K562 (cell line): Measurements from ENCODE around the gene RNF40. TPM values are rescaled to one million over a fixed set of nuclear protein-coding genes. Genes with fewer than 3 reads are reported as not detected.

ENCODE experiments used
- ARNT ChIP-seq, 2 experiments: fragments of 450-650 bp; IDR thresholded peaks; 2 replicates each; pipeline ENCODE4 v1.6.1; 2016; ENCODE audit warnings: mild to moderate bottlenecking in 1 of 2
- ATF1 ChIP-seq, 2 experiments: fragments of 450-650 bp in 1 of 2; IDR thresholded peaks; 2 replicates each; pipeline ENCODE4 v1.6.1; 2016; ENCODE audit warnings: missing compliant biosample characterization in 1 of 2, missing genetic modification characterization in 1 of 2
- BACH1 ChIP-seq: fragments of 200-800 bp; sonication (Bioruptor generic); IDR thresholded peaks from 2 replicates; pipeline ENCODE4 v1.6.1; 2016; ENCODE audit warnings: missing genetic modification characterization, missing compliant biosample characterization
- C11orf30 ChIP-seq: fragments of 450-650 bp; IDR thresholded peaks from 2 replicates; pipeline ENCODE4 v1.6.1; 2016; ENCODE audit warnings: low read depth, mild to moderate bottlenecking
- DMBX1 ChIP-seq: fragments of 250-450 bp; sonication (Bioruptor Pico); IDR thresholded peaks from 2 replicates; pipeline ENCODE4 v1.8.0; 2022; ENCODE audit warnings: inconsistent platforms, mild to moderate bottlenecking, moderate library complexity, borderline replicate concordance
- ESRRA ChIP-seq: fragments of 450-650 bp; IDR thresholded peaks from 2 replicates; pipeline ENCODE4 v1.6.1; 2014; ENCODE audit warnings: low read depth, mild to moderate bottlenecking, moderate library complexity, borderline replicate concordance
- HDAC8 ChIP-seq: fragments of 450-650 bp; IDR thresholded peaks from 2 replicates; pipeline ENCODE4 v1.6.1; 2016; ENCODE audit warnings: mild to moderate bottlenecking, missing genetic modification characterization, moderate library complexity, missing compliant biosample characterization
- HNRNPLL ChIP-seq: fragments of 200-400 bp; formaldehyde crosslinking; IDR thresholded peaks from 2 replicates; pipeline ENCODE4 v1.6.1; 2017; ENCODE audit warnings: low read length, low read depth, mild to moderate bottlenecking; ENCODE audit not compliant: poor library complexity, severe bottlenecking
- KLF13 ChIP-seq: fragments of 450-650 bp; IDR thresholded peaks from 2 replicates; pipeline ENCODE4 v1.6.1; 2016; ENCODE audit warnings: missing genetic modification characterization, low read depth, mild to moderate bottlenecking, missing compliant biosample characterization, moderate library complexity, borderline replicate concordance
- MAFG ChIP-seq: fragments of 450-650 bp; conservative IDR thresholded peaks from 2 replicates; pipeline ENCODE4 v1.6.1; 2016; ENCODE audit warnings: missing genetic modification characterization, missing compliant biosample characterization
- MYNN ChIP-seq, 2 experiments: sonication (generic); formaldehyde crosslinking in 1 of 2; IDR thresholded peaks; 2 replicates each; pipeline versions ENCODE4 v1.5.0 to v1.6.1; 2016 to 2020; ENCODE audit warnings: antibody characterized with exemption in 1 of 2, missing genetic modification reagents in 1 of 2
- PKNOX1 ChIP-seq: fragments of 450-650 bp; IDR thresholded peaks from 2 replicates; pipeline ENCODE4 v1.6.1; 2016
- RNF219 ChIP-seq: fragments of 250-450 bp; sonication (Bioruptor Pico); IDR thresholded peaks from 2 replicates; pipeline ENCODE4 v1.5.0; 2022; ENCODE audit warnings: mild to moderate bottlenecking
- SLC30A9 ChIP-seq: fragments of 250-450 bp; sonication (Bioruptor Pico); IDR thresholded peaks from 2 replicates; pipeline ENCODE4 v1.8.0; 2022; ENCODE audit warnings: mild to moderate bottlenecking, moderate library complexity
- SMAD1 ChIP-seq: fragments of 150-350 bp; IDR thresholded peaks from 2 replicates; pipeline ENCODE4 v1.6.1; 2014; ENCODE audit warnings: low read length, low read depth; ENCODE audit not compliant: partially characterized antibody
- SNRNP70 ChIP-seq: fragments of 200-400 bp; formaldehyde crosslinking; optimal IDR thresholded peaks from 2 replicates; pipeline ENCODE3; 2017; ENCODE audit warnings: low read depth, low read length
- TAL1 ChIP-seq: fragments of 450-650 bp; IDR thresholded peaks from 2 replicates; pipeline ENCODE4 v1.6.1; 2016; ENCODE audit warnings: mild to moderate bottlenecking
- TOE1 ChIP-seq, 2 experiments: fragments of 450-650 bp in 1 of 2; sonication (generic) in 1 of 2; formaldehyde crosslinking in 1 of 2; IDR thresholded peaks; 2 replicates each; pipeline versions ENCODE4 v1.7.1 to v1.8.0; 2016 to 2022; ENCODE audit warnings: borderline replicate concordance in 2 of 2, mild to moderate bottlenecking in 2 of 2, antibody characterized with exemption in 1 of 2, inconsistent platforms in 1 of 2, low read depth in 1 of 2, missing genetic modification reagents in 1 of 2, moderate library complexity in 1 of 2
- ZNF175 ChIP-seq: fragments of 200-800 bp; sonication (Bioruptor generic); IDR thresholded peaks from 2 replicates; pipeline ENCODE4 v1.6.1; 2016; ENCODE audit warnings: low read depth, mild to moderate bottlenecking, missing genetic modification characterization, missing compliant biosample characterization
- ZNF232 ChIP-seq: sonication (generic); formaldehyde crosslinking; IDR thresholded peaks from 2 replicates; pipeline ENCODE4 v1.8.0; 2022; ENCODE audit warnings: mild to moderate bottlenecking, missing genetic modification reagents
- ZNF740 ChIP-seq, 3 experiments: fragments of 200-800 bp in 1 of 3; sonication (Bioruptor generic) in 1 of 3; sonication (generic) in 1 of 3; formaldehyde crosslinking in 1 of 3; IDR thresholded peaks; 2 replicates each; pipeline versions ENCODE4 v1.6.1 to v1.8.0; 2016 to 2022; ENCODE audit warnings: mild to moderate bottlenecking in 2 of 3, missing compliant biosample characterization in 2 of 3, missing genetic modification characterization in 2 of 3, missing genetic modification reagents in 1 of 3
- ZNF766 ChIP-seq: fragments of 200-800 bp; sonication (Bioruptor generic); conservative IDR thresholded peaks from 2 replicates; pipeline ENCODE4 v1.6.1; 2016; ENCODE audit warnings: missing genetic modification characterization, missing compliant biosample characterization
- polyA plus RNA-seq, 8 experiments: library from polyadenylated mRNA; depleted of rRNA in 4 of 8; stranded (reverse) in 5 of 8; unstranded in 3 of 8; fragments of >200 nt; fragmentation: Nextera tagmentation in 2 of 8; fragmentation: Illumina TruSeq in 1 of 8; extraction: Ambion mirVana in 2 of 8; extraction: Trizol in 1 of 8; gene quantifications; 2 replicates each; pipeline versions ENCODE4 v1.2.1 to v1.2.3, GENCODE V29; 2011 to 2014; ENCODE audit warnings: inconsistent platforms in 1 of 8, missing spikeins in 1 of 8
- total RNA-seq, 7 experiments: library from RNA; depleted of rRNA in 6 of 7; stranded (reverse); fragments of >200 nt in 6 of 7; fragmentation: Illumina TruSeq in 2 of 7; extraction: Trizol in 2 of 7; gene quantifications; 2 replicates each; pipeline versions ENCODE4 v1.2.1 to v1.2.3, GENCODE V29; 2011 to 2021; ENCODE audit warnings: low replicate concordance in 1 of 7

The RNF40 gene
- total and polyA plus RNA-seq, 9 of the 15 experiments (the other 6 are each of a cell fraction or from before 2014, with no cell fraction given): 6.2 to 129 (median 81.5) TPM

GRCh38 chr16:30747799-30748633, 14.1 kb upstream of the RNF40 start, which contains the start of gene PHKG2 (continued):
- no peak for TF ChIP-seq RNF219
- TF ChIP-seq TOE1 (IDR thresholded peaks at IDR 0.05; ENCODE audit: borderline replicate concordance): peak; percentile 95; the same call in 1 of the 2 replicates
- TF ChIP-seq TOE1 (CRISPR knock-in tag; IDR thresholded peaks at IDR 0.05; ENCODE audit: borderline replicate concordance, low read depth): 0 out of 2 replicates have a peak, but pooled peaks have one; percentile 62
- no peak for TF ChIP-seq MAFG (tag)
- TF ChIP-seq HNRNPLL: peak; percentile 50
- no peak for TF ChIP-seq TAL1
- no peak for TF ChIP-seq ZNF232 (CRISPR knock-in tag)
- peak; percentile 60 for TF ChIP-seq SMAD1
- TF ChIP-seq C11orf30: peak; percentile 84
- TF ChIP-seq HDAC8 (tag): no peak
- TF ChIP-seq ESRRA: peak; percentile 43; the same call in 1 of the 2 replicates
- TF ChIP-seq KLF13 (tag): no peak
- no peak for TF ChIP-seq BACH1 (tag)
- no peak for TF ChIP-seq ZNF766 (CRISPR knock-in tag)
- TF ChIP-seq SNRNP70: no peak
- no peak for TF ChIP-seq ARNT (IDR thresholded peaks at IDR 0.05)
- peak; percentile 86 for TF ChIP-seq PKNOX1
- TF ChIP-seq ZNF175 (CRISPR knock-in tag): no peak
- TF ChIP-seq ATF1 (CRISPR knock-in tag; IDR thresholded peaks at IDR 0.05): no peak; the same call in 1 of the 2 replicates
- TF ChIP-seq ATF1 (tag; IDR thresholded peaks at IDR 0.05): peak; percentile 79
- TF ChIP-seq ZNF740 (CRISPR knock-in tag; IDR thresholded peaks at IDR 0.05): no peak
- no peak for TF ChIP-seq ZNF740 (tag; IDR thresholded peaks at IDR 0.05)
- TF ChIP-seq DMBX1 (CRISPR knock-in tag): 0 out of 2 replicates have a peak, but pooled peaks have one; percentile 27
- 0 out of 2 replicates have a peak, but pooled peaks have one; percentile 21 for TF ChIP-seq MYNN (IDR thresholded peaks at IDR 0.05)
- no peak for TF ChIP-seq MYNN (CRISPR knock-in tag; IDR thresholded peaks at IDR 0.05)
- no peak for TF ChIP-seq SLC30A9
